K562 (cell line): Measurements from ENCODE around the gene AP1S3. TPM values are rescaled to one million over a fixed set of nuclear protein-coding genes. Genes with fewer than 3 reads are reported as not detected.

Source experiments
- ATAC-seq: fragments of 200-7000 bp; cut with Tn5 transposase; 3 replicates; pipeline ENCODE4 v1.9.1; 2020; ENCODE audit warnings: moderate library complexity
- BruUV-seq: library from RNA; stranded (reverse); fragments of 400-500 nt; replicated peaks from 2 replicates; lab custom pipeline; 2021; lab: Mats Ljungman, UMichigan
- CTCF ChIA-PET: fragments of 300-600 bp; formaldehyde crosslinking; extraction: SDS; loops from one replicate; lab custom pipeline; 2021; ENCODE audit warnings: low intra/inter-chr PET ratio; lab: Yijun Ruan, JAX
- POLR2A ChIA-PET: fragments of 300-600, 350-650 bp; sonication (Branson Sonifier 250); formaldehyde crosslinking; extraction: SDS; loops from one replicate; lab custom pipeline; 2021; ENCODE audit warnings: antibody characterized with exemption, inconsistent platforms; lab: Yijun Ruan, JAX
- DNase-seq, 4 experiments: peaks; one replicate each; pipeline versions ENCODE4 v3.0.0 to v3.0.0-alpha.2; 2011 to 2018; ENCODE audit warnings: low spot score in 3 of 4, mixed read lengths in 3 of 4; ENCODE audit errors: extremely low read depth in 1 of 4
- FAIRE-seq: peaks from 2 replicates; lab custom pipeline; 2011; peaks lifted over from hg19 to GRCh38; lab: Jason Lieb, UNC
- H2AFZ ChIP-seq: 2 replicates; pipeline ENCODE4 v1.6.0; 2011; ENCODE audit warnings: low read depth, low read length, control low read depth, inconsistent platforms
- H3K27ac ChIP-seq: fragments of 200-600 bp; 3 replicates; pipeline ENCODE4 v1.8.0; 2011; ENCODE audit warnings: low read depth, mild to moderate bottlenecking, control low read depth, inconsistent platforms, low read length, moderate library complexity, mixed read lengths; ENCODE audit errors: extremely low read depth
- H3K27me3 ChIP-seq, 2 experiments: fragments of 300-600 bp in 1 of 2; 2 replicates in 1 of 2; 3 replicates in 1 of 2; pipeline versions ENCODE4 v1.6.0 to v1.8.0; 2011; ENCODE audit warnings: inconsistent platforms in 2 of 2, low read length in 2 of 2, mild to moderate bottlenecking in 1 of 2, mixed read lengths in 1 of 2, moderate library complexity in 1 of 2; ENCODE audit not compliant: control insufficient read depth in 2 of 2, insufficient read depth in 2 of 2
- H3K36me3 ChIP-seq: fragments of 300-600 bp; 3 replicates; pipeline ENCODE4 v1.8.0; 2011; ENCODE audit warnings: mild to moderate bottlenecking, low read length, inconsistent platforms; ENCODE audit not compliant: control insufficient read depth, insufficient read depth
- H3K4me1 ChIP-seq, 2 experiments: fragments of 200-600 bp in 1 of 2; replicated peaks in 1 of 2; 2 replicates in 1 of 2; 3 replicates in 1 of 2; pipeline versions ENCODE4 v1.5.1 to v1.8.0; 2011; ENCODE audit warnings: inconsistent platforms in 2 of 2, low read length in 2 of 2, mild to moderate bottlenecking in 1 of 2, mixed read lengths in 1 of 2, moderate library complexity in 1 of 2; ENCODE audit not compliant: control insufficient read depth in 2 of 2, insufficient read depth in 2 of 2
- H3K4me2 ChIP-seq: 2 replicates; pipeline ENCODE4 v1.6.1; 2011; ENCODE audit warnings: low read length, control low read depth, inconsistent platforms, mixed read lengths; ENCODE audit not compliant: insufficient read depth
- H3K4me3 ChIP-seq: fragments of 200-600 bp; sonication (generic), shearing (Covaris generic); 2 replicates; pipeline ENCODE4 v1.5.1; 2016; ENCODE audit warnings: control low read depth, inconsistent platforms
- H3K79me2 ChIP-seq: fragments of 200-600 bp; 3 replicates; pipeline ENCODE4 v1.8.0; 2011; ENCODE audit warnings: low read length, inconsistent platforms; ENCODE audit not compliant: control insufficient read depth, insufficient read depth
- H3K9ac ChIP-seq, 2 experiments: 2 replicates each; pipeline versions ENCODE4 v1.6.0 to v1.6.1; 2011; ENCODE audit warnings: low read depth in 2 of 2, low read length in 2 of 2, control low read depth in 1 of 2, inconsistent platforms in 1 of 2, mild to moderate bottlenecking in 1 of 2, mixed read lengths in 1 of 2; ENCODE audit not compliant: insufficient read depth in 1 of 2
- H3K9me1 ChIP-seq: one replicate; pipeline ENCODE4 v1.6.0; 2011; ENCODE audit warnings: inconsistent platforms, mild to moderate bottlenecking, low read length, moderate library complexity; ENCODE audit not compliant: control insufficient read depth, insufficient read depth
- H3K9me3 ChIP-seq: replicated peaks from 2 replicates; pipeline ENCODE4 v1.5.1; 2011; ENCODE audit warnings: low read depth, low read length, inconsistent platforms; ENCODE audit not compliant: control insufficient read depth, insufficient read depth
- H4K20me1 ChIP-seq: replicated peaks from 2 replicates; pipeline ENCODE4 v1.6.1; 2011; ENCODE audit warnings: low read length, inconsistent platforms, mixed read lengths; ENCODE audit not compliant: control insufficient read depth, insufficient read depth
- BDP1 ChIP-seq: IDR thresholded peaks from 3 replicates; pipeline ENCODE4 v1.6.1; 2011; ENCODE audit not compliant: insufficient read length, insufficient read depth
- BRCA1 ChIP-seq, 2 experiments: fragments of 450-650 bp in 1 of 2; sonication (generic) in 1 of 2; formaldehyde crosslinking in 1 of 2; IDR thresholded peaks; 2 replicates each; pipeline versions ENCODE4 v1.5.0 to v1.6.1; 2017 to 2020; ENCODE audit warnings: mild to moderate bottlenecking in 1 of 2, missing genetic modification reagents in 1 of 2
- CBX5 ChIP-seq: IDR thresholded peaks from 2 replicates; pipeline ENCODE4 v1.6.1; 2014; ENCODE audit warnings: low read depth, borderline replicate concordance
- CREM ChIP-seq: IDR thresholded peaks from 2 replicates; pipeline ENCODE4 v1.6.1; 2014; ENCODE audit warnings: antibody characterized with exemption, low read depth
- GABPB1 ChIP-seq: sonication (generic); formaldehyde crosslinking; IDR thresholded peaks from 2 replicates; pipeline ENCODE4 v1.8.0; 2022; ENCODE audit warnings: mild to moderate bottlenecking, missing genetic modification reagents
- NR2C2 ChIP-seq, 2 experiments: fragments of 200-800 bp in 1 of 2; sonication (Bioruptor generic) in 1 of 2; sonication (generic) in 1 of 2; formaldehyde crosslinking in 1 of 2; IDR thresholded peaks; 2 replicates each; pipeline versions ENCODE4 v1.6.1 to v1.8.0; 2016 to 2022; ENCODE audit warnings: mild to moderate bottlenecking in 1 of 2, missing compliant biosample characterization in 1 of 2, missing genetic modification characterization in 1 of 2, missing genetic modification reagents in 1 of 2
- SMARCB1 ChIP-seq: IDR thresholded peaks from 2 replicates; pipeline ENCODE4 v1.6.1; 2011; ENCODE audit warnings: improper control_type of control experiment, low read depth; ENCODE audit not compliant: insufficient read length
- ZNF639 ChIP-seq, 2 experiments: fragments of 200-800 bp in 1 of 2; sonication (Bioruptor generic) in 1 of 2; sonication (generic) in 1 of 2; formaldehyde crosslinking in 1 of 2; IDR thresholded peaks in 1 of 2; conservative IDR thresholded peaks in 1 of 2; 2 replicates each; pipeline versions ENCODE4 v1.5.0 to v1.6.1; 2016 to 2020; ENCODE audit warnings: missing compliant biosample characterization in 1 of 2, missing genetic modification characterization in 1 of 2, missing genetic modification reagents in 1 of 2
- ZNF778 ChIP-seq: fragments of 450-650 bp; formaldehyde crosslinking; IDR thresholded peaks from 2 replicates; pipeline ENCODE4 v1.4.0; 2020; ENCODE audit warnings: mild to moderate bottlenecking, moderate library complexity
- ZSCAN29 ChIP-seq: fragments of 450-650 bp; IDR thresholded peaks from 2 replicates; pipeline ENCODE4 v1.6.1; 2017
- WGBS: fragments of 100-300 bp; shearing (Covaris generic); methylation state at CpG from one replicate; pipeline ENCODE4 v1.1.6; 2016; ENCODE audit warnings: low coverage, mixed read lengths; ENCODE audit not compliant: insufficient coverage; ENCODE audit errors: missing lambda C conversion rate; 5-methylcytosine and 5-hydroxymethylcytosine counted together
- in situ Hi-C: fragments of 300-500 bp; cut with MboI; formaldehyde crosslinking; loops from 4 replicates; pipeline ENCODE4 v1.15.0; 2018; ENCODE audit warnings: inconsistent platforms, mixed read lengths
- intact Hi-C: fragments of 100-400 bp; cut with micrococcal nuclease; formaldehyde crosslinking; loops from 2 replicates; pipeline ENCODE4 v1.14.2; 2022
- polyA plus RNA-seq, 8 experiments: library from polyadenylated mRNA; depleted of rRNA in 4 of 8; stranded (reverse) in 5 of 8; unstranded in 3 of 8; fragments of >200 nt; fragmentation: Nextera tagmentation in 2 of 8; fragmentation: Illumina TruSeq in 1 of 8; extraction: Ambion mirVana in 2 of 8; extraction: Trizol in 1 of 8; gene quantifications; 2 replicates each; pipeline versions ENCODE4 v1.2.1 to v1.2.3, GENCODE V29; 2011 to 2014; ENCODE audit warnings: inconsistent platforms in 1 of 8, missing spikeins in 1 of 8
- total RNA-seq, 7 experiments: library from RNA; depleted of rRNA in 6 of 7; stranded (reverse); fragments of >200 nt in 6 of 7; fragmentation: Illumina TruSeq in 2 of 7; extraction: Trizol in 2 of 7; gene quantifications; 2 replicates each; pipeline versions ENCODE4 v1.2.1 to v1.2.3, GENCODE V29; 2011 to 2021; ENCODE audit warnings: low replicate concordance in 1 of 7

Gene AP1S3
- total and polyA plus RNA-seq, 9 of the 15 experiments (the other 6 are each of a cell fraction or from before 2014, with no cell fraction given) = 0.50 to 3.8 (median 2.1) TPM

- H3K36me3 ChIP-seq = no peaks in the 10 kb centered on the region
- WGBS = 8% methylated on average over 3 of the region's 4 CpGs
- no peaks in the 10 kb centered on the region for H3K9me1 ChIP-seq
- no peaks in the 10 kb centered on the region for H3K27me3 ChIP-seq
- H2AFZ ChIP-seq = no peak overlapping the region
- H4K20me1 ChIP-seq = no peaks in the 10 kb centered on the region
- no peaks in the 10 kb centered on the region; a peak in 1 of 5 replicates for H3K4me1 ChIP-seq
- ChIA-PET CTCF (no interaction called here), POLR2A (interaction anchor here (1.2 kb wide), 2 partner anchors 9 to 13 kb away, joined by 3 to 4 read pairs; no protein-coding TSS in a partner anchor)
- FAIRE-seq (no peak), DNase-seq (no peak), ATAC-seq (no peak)
- no peaks in the 10 kb centered on the region for H3K9me3 ChIP-seq
- TF ChIP-seq BRCA1 (IDR thresholded peaks at IDR 0.05) (no peak), BRCA1 (CRISPR knock-in tag; IDR thresholded peaks at IDR 0.05) (no peak), BDP1 (no peak)
- no peak overlapping the region for H3K4me3 ChIP-seq
- intact Hi-C loops (no loop called here), in situ Hi-C loops (no loop called here)
- H3K79me2 ChIP-seq = no peaks in the 10 kb centered on the region
- no TSS peak for BruUV-seq
- no peak overlapping the region for H3K9ac ChIP-seq
- no peak overlapping the region for H3K27ac ChIP-seq
- H3K4me2 ChIP-seq = no peak overlapping the region
Observed at GRCh38 chr2:223735659-223736244, 101.6 kb downstream of the AP1S3 start.

GRCh38 chr2:223735035-223735640 is 102.2 kb downstream of the AP1S3 start:
- 5% methylated on average over 4 of the region's 5 CpGs for WGBS
- no TSS peak for BruUV-seq

More at GRCh38 chr2:223735035-223735640, 102.2 kb downstream of the AP1S3 start:
- Histone ChIP-seq H3K9me3 (no peaks in the 10 kb centered on the region), H3K9me1 (no peaks in the 10 kb centered on the region), H3K36me3 (no peaks in the 10 kb centered on the region), H3K4me3 (no peak overlapping the region), H3K79me2 (no peaks in the 10 kb centered on the region), H3K27me3 (no peaks in the 10 kb centered on the region), H3K4me2 (no peak overlapping the region), H3K9ac (no peak overlapping the region), H2AFZ (no peak overlapping the region), H3K4me1 (no peaks in the 10 kb centered on the region), H4K20me1 (no peaks in the 10 kb centered on the region), H3K27ac (no peak overlapping the region)
- intact Hi-C loops = no loop called here
- DNase-seq = no peak
- ChIA-PET POLR2A (no interaction called here), CTCF (no interaction called here)
- in situ Hi-C loops = no loop called here
- no peak for FAIRE-seq
- ATAC-seq = no peak
- TF ChIP-seq ZNF778 (no peak), CBX5 (no peak), CREM (no peak), SMARCB1 (no peak), ZSCAN29 (no peak), GABPB1 (no peak), ZNF639 (CRISPR knock-in tag; conservative IDR thresholded peaks at IDR 0.05 in 1 of 2, IDR thresholded peaks at IDR 0.05 in 1 of 2) (no peak), NR2C2 (CRISPR knock-in tag; IDR thresholded peaks at IDR 0.05) (no peak), NR2C2 (tag; IDR thresholded peaks at IDR 0.05) (no peak)
